Neural progenitor cell (in vitro differentiated cells): ENCODE results near the gene SDK1.

ENCODE experiments used
- CTCF ChIP-seq: fragments of 200-600 bp; sonication (generic); IDR thresholded peaks from 2 replicates; pipeline ENCODE4 v1.5.1; 2017; ENCODE audit warnings: antibody characterized with exemption, mild to moderate bottlenecking
- EZH2 ChIP-seq: fragments of 200-600 bp; sonication (generic); IDR thresholded peaks from 2 replicates; pipeline ENCODE4 v1.6.1; 2017; ENCODE audit warnings: antibody characterized with exemption, mild to moderate bottlenecking, moderate library complexity

DNA sequence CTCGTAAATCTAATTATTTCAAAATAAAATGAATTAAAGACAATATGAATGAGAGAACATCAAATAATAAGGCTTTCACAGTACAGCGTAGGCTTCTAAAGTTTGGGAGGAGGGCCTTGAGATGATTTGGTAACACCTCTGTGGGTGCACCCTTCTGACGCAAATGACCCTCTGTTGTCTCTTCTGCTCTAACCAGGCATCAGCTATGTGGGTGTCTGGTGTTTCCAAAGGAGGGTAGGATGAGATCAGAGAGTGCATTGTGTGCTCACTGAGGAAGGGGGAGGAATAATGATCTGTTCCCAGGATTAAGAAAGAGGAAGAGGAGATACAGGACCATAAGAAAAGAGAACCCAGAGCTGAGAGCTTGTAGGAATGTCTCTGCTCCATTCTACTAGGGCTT lies 420.4 kb downstream of the SDK1 start:
- no peak for TF ChIP-seq CTCF
- TF ChIP-seq EZH2 = no peak
